HepG2 (cell line): Measurements from ENCODE around the gene SLC50A1. TPM values are rescaled to one million over a fixed set of nuclear protein-coding genes. Genes with fewer than 3 reads are reported as not detected.
A peak's percentile ranks its signal among the peaks of the same experiment; 100 is the strongest.

ENCODE experiments used
- ATAC-seq: fragments of 200-7000 bp; cut with Tn5 transposase; 3 replicates; pipeline ENCODE4 v1.9.1; 2020; ENCODE audit warnings: mild to moderate bottlenecking, moderate library complexity
- BruUV-seq: library from RNA; stranded (reverse); fragments of 400-500 nt; replicated peaks from 2 replicates; lab custom pipeline; 2021; lab: Mats Ljungman, UMichigan
- CTCF ChIA-PET: fragments of 300-600 bp; formaldehyde crosslinking; extraction: SDS; loops from one replicate; lab custom pipeline; 2021; ENCODE audit warnings: low total read pairs, inconsistent platforms, low intra/inter-chr PET ratio; lab: Yijun Ruan, JAX
- POLR2A ChIA-PET: fragments of 350-600 bp; sonication (Branson Sonifier 250); formaldehyde crosslinking; loops from one replicate; lab custom pipeline; 2020; ENCODE audit warnings: antibody characterized with exemption, inconsistent platforms; lab: Yijun Ruan, JAX
- DNase-seq: peaks from one replicate; pipeline ENCODE4 v3.0.0-alpha.2; 2015; ENCODE audit warnings: low spot score
- FAIRE-seq: peaks from 3 replicates; lab custom pipeline; 2011; peaks lifted over from hg19 to GRCh38; lab: Jason Lieb, UNC
- H2AFZ ChIP-seq: one replicate; pipeline ENCODE4 v1.6.1; 2011; ENCODE audit warnings: low read length, inconsistent platforms
- H3K27ac ChIP-seq: fragments of 300-600 bp; 3 replicates; pipeline ENCODE4 v1.8.0; 2011; ENCODE audit warnings: mixed run types, mild to moderate bottlenecking, mixed read lengths, low read length, inconsistent platforms; ENCODE audit not compliant: insufficient read depth; ENCODE audit errors: extremely low read length
- H3K27me3 ChIP-seq, 2 experiments: fragments of 200-600 bp in 1 of 2; 2 replicates in 1 of 2; 3 replicates in 1 of 2; pipeline versions ENCODE4 v1.6.0 to v1.8.0; 2011; ENCODE audit warnings: low read length in 2 of 2, mild to moderate bottlenecking in 2 of 2, moderate library complexity in 2 of 2, inconsistent platforms in 1 of 2; ENCODE audit not compliant: insufficient read depth in 2 of 2, control insufficient read depth in 1 of 2
- H3K36me3 ChIP-seq, 2 experiments: fragments of 200-600 bp in 1 of 2; replicated peaks in 1 of 2; 2 replicates in 1 of 2; 3 replicates in 1 of 2; pipeline versions ENCODE4 v1.5.1 to v1.8.0; 2011; ENCODE audit warnings: low read length in 2 of 2, inconsistent platforms in 1 of 2; ENCODE audit not compliant: insufficient read depth in 2 of 2, control insufficient read depth in 1 of 2
- H3K4me1 ChIP-seq: 2 replicates; pipeline ENCODE4 v1.5.1; 2012; ENCODE audit warnings: low read length, inconsistent platforms; ENCODE audit not compliant: insufficient read depth
- H3K4me2 ChIP-seq: 2 replicates; pipeline ENCODE4 v1.6.0; 2011; ENCODE audit warnings: low read depth, low read length, inconsistent platforms
- H3K4me3 ChIP-seq, 3 experiments: fragments of 200-600 bp in 1 of 3; sonication (generic), shearing (Covaris generic) in 1 of 3; replicated peaks in 1 of 3; 2 replicates each; pipeline ENCODE4 v1.5.1; 2011 to 2016; ENCODE audit warnings: low read length in 3 of 3, inconsistent platforms in 2 of 3, low read depth in 2 of 3, mild to moderate bottlenecking in 2 of 3, control low read depth in 1 of 3, mixed read lengths in 1 of 3; ENCODE audit not compliant: insufficient read depth in 1 of 3
- H3K79me2 ChIP-seq: one replicate; pipeline ENCODE4 v1.6.1; 2011; ENCODE audit warnings: low read length, inconsistent platforms; ENCODE audit not compliant: insufficient read depth
- H3K9ac ChIP-seq: 2 replicates; pipeline ENCODE4 v1.6.0; 2011; ENCODE audit warnings: mild to moderate bottlenecking, low read depth, low read length, inconsistent platforms; ENCODE audit not compliant: insufficient read depth
- H3K9me3 ChIP-seq: 2 replicates; pipeline ENCODE4 v1.5.1; 2012; ENCODE audit warnings: mild to moderate bottlenecking, low read length
- H4K20me1 ChIP-seq: 2 replicates; pipeline ENCODE4 v1.6.0; 2011; ENCODE audit warnings: inconsistent platforms, mild to moderate bottlenecking, low read length, moderate library complexity; ENCODE audit not compliant: insufficient read depth
- BCL6 ChIP-seq: IDR thresholded peaks from 2 replicates; pipeline ENCODE4 v1.6.1; 2016; ENCODE audit warnings: missing genetic modification reagents, missing compliant biosample characterization
- CC2D1A ChIP-seq: sonication (generic); formaldehyde crosslinking; IDR thresholded peaks from 2 replicates; pipeline ENCODE4 v1.8.1; 2023; ENCODE audit warnings: mild to moderate bottlenecking, missing genetic modification reagents
- CEBPG ChIP-seq: IDR thresholded peaks from 2 replicates; pipeline ENCODE4 v1.6.1; 2016
- FOXJ3 ChIP-seq: sonication (generic); formaldehyde crosslinking; IDR thresholded peaks from 2 replicates; pipeline ENCODE4 v1.4.0; 2020; ENCODE audit warnings: missing genetic modification reagents, mild to moderate bottlenecking, borderline replicate concordance
- GABPB1 ChIP-seq: IDR thresholded peaks from 2 replicates; pipeline ENCODE4 v1.6.1; 2016; ENCODE audit warnings: mild to moderate bottlenecking, missing genetic modification reagents, moderate library complexity, missing compliant biosample characterization
- GATA4 ChIP-seq: sonication (generic); IDR thresholded peaks from 2 replicates; pipeline ENCODE4 v1.6.1; 2016; ENCODE audit warnings: antibody characterized with exemption, low read depth, borderline replicate concordance
- HDAC6 ChIP-seq: fragments of 200-600 bp; sonication (generic); IDR thresholded peaks from 2 replicates; pipeline ENCODE4 v1.7.0; 2017; ENCODE audit warnings: mild to moderate bottlenecking, antibody characterized with exemption, low read length, low read depth
- IRF2 ChIP-seq: IDR thresholded peaks from 2 replicates; pipeline ENCODE4 v1.6.1; 2018; ENCODE audit warnings: missing genetic modification reagents, missing compliant biosample characterization
- KDM2A ChIP-seq: sonication (generic); formaldehyde crosslinking; IDR thresholded peaks from 2 replicates; pipeline ENCODE4 v1.4.0; 2020; ENCODE audit warnings: low read depth, missing genetic modification reagents, borderline replicate concordance
- PPARG ChIP-seq: conservative IDR thresholded peaks from 2 replicates; pipeline ENCODE4 v1.6.1; 2016; ENCODE audit warnings: missing biosample characterization, missing genetic modification reagents
- SMAD1 ChIP-seq: sonication (generic); formaldehyde crosslinking; IDR thresholded peaks from 2 replicates; pipeline ENCODE4 v1.4.0; 2020; ENCODE audit warnings: missing genetic modification reagents, low read depth, mild to moderate bottlenecking, borderline replicate concordance
- TOPORS ChIP-seq: sonication (generic); formaldehyde crosslinking; IDR thresholded peaks from 2 replicates; pipeline ENCODE4 v1.8.0; 2023; ENCODE audit warnings: mild to moderate bottlenecking, missing genetic modification reagents
- TRIM22 ChIP-seq: fragments of 450-650 bp; IDR thresholded peaks from 2 replicates; pipeline ENCODE4 v1.6.1; 2017
- ZNF264 ChIP-seq: sonication (generic); formaldehyde crosslinking; IDR thresholded peaks from 2 replicates; pipeline ENCODE4 v1.4.0; 2020; ENCODE audit warnings: missing genetic modification reagents
- ZNF333 ChIP-seq: sonication (generic); formaldehyde crosslinking; IDR thresholded peaks from 2 replicates; pipeline ENCODE4 v1.4.0; 2020; ENCODE audit warnings: mild to moderate bottlenecking, missing genetic modification reagents, borderline replicate concordance
- ZNF362 ChIP-seq: sonication (generic); formaldehyde crosslinking; IDR thresholded peaks from 2 replicates; pipeline ENCODE4 v1.4.0; 2020; ENCODE audit warnings: missing genetic modification reagents, mild to moderate bottlenecking, borderline replicate concordance
- WGBS: methylation state at CpG from one replicate; pipeline ENCODE4 v1.1.6; 2017; ENCODE audit warnings: low lambda C conversion rate; 5-methylcytosine and 5-hydroxymethylcytosine counted together
- in situ Hi-C: cut with HindIII; loops from 2 replicates; pipeline ENCODE4 v1.10.0; 2017; ENCODE audit warnings: low pct_unique_long_range_greater_than_20kb; ENCODE audit not compliant: extremely low pct_ligation_motif_present
- intact Hi-C: fragments of 100-400 bp; cut with micrococcal nuclease; formaldehyde crosslinking; loops from one replicate; pipeline ENCODE4 v1.10.0; 2022; ENCODE audit not compliant: unreplicated experiment
- polyA plus RNA-seq, 8 experiments: library from polyadenylated mRNA; depleted of rRNA in 3 of 8; stranded (reverse) in 7 of 8; unstranded in 1 of 8; fragments of >200 nt; fragmentation: Illumina TruSeq in 4 of 8; extraction: Trizol in 4 of 8; gene quantifications; 2 replicates each; pipeline versions ENCODE4 v1.2.1 to v1.2.3, GENCODE V29; 2011 to 2016; ENCODE audit warnings: low read depth in 4 of 8, missing spikeins in 1 of 8, mixed read lengths in 1 of 8; ENCODE audit not compliant: insufficient read depth in 1 of 8
- total RNA-seq, 5 experiments: library from RNA; depleted of rRNA; stranded (reverse); fragments of >200 nt; fragmentation: Illumina TruSeq; extraction: Trizol; gene quantifications; 2 replicates each; pipeline ENCODE4 v1.2.3, GENCODE V29; 2016; ENCODE audit warnings: low read depth in 1 of 5

The SLC50A1 gene
- total and polyA plus RNA-seq, 2 of the 13 experiments (the other 11 are each of a cell fraction or from before 2014, with no cell fraction given): 22.5 to 46.8 TPM

- Histone ChIP-seq H3K27me3 (peaks cover 1 to 4% of the 10 kb centered on the region in 2 experiments; a peak in 1 of 5 replicates), H3K4me1 (peaks cover 51% of the 10 kb centered on the region), H3K36me3 (no peaks in the 10 kb centered on the region), H3K27ac (no peak overlapping the region), H4K20me1 (no peaks in the 10 kb centered on the region), H2AFZ (no peak overlapping the region), H3K4me2 (peak overlapping the region; percentile 76), H3K4me3 (no peak overlapping the region), H3K9me3 (no peaks in the 10 kb centered on the region), H3K9ac (no peak overlapping the region), H3K79me2 (peaks cover 10% of the 10 kb centered on the region)
- BruUV-seq: no TSS peak
- ChIA-PET CTCF (interaction anchor here (1.2 to 1.4 kb wide), 2 partner anchors 17 to 50 kb away, joined by 6 to 12 read pairs; no protein-coding TSS in a partner anchor), POLR2A (interaction anchor here (0.8 kb wide), 1 partner anchor 17 kb away, joined by 4 read pairs; no protein-coding TSS in a partner anchor)
- peak; percentile 47 for DNase-seq
- peak; percentile 94 for FAIRE-seq
- intact Hi-C loops: loop anchor here (1.0 kb wide), 1 partner anchor 50 kb away; no protein-coding TSS in a partner anchor
- in situ Hi-C loops: no loop called here
- peak; percentile 47 for ATAC-seq
- no CpG with 5 or more reads among the region's 8 CpGs for WGBS
- TF ChIP-seq KDM2A: no peak
- no peak for TF ChIP-seq TRIM22
- TF ChIP-seq GATA4: no peak
- no peak for TF ChIP-seq SMAD1 (CRISPR knock-in tag)
- no peak for TF ChIP-seq PPARG (CRISPR knock-in tag)
- TF ChIP-seq HDAC6: no peak
- TF ChIP-seq CC2D1A (CRISPR knock-in tag): no peak
- TF ChIP-seq TOPORS (CRISPR knock-in tag): no peak
- 0 out of 2 replicates have a peak, but pooled peaks have one; percentile 14 for TF ChIP-seq BCL6 (CRISPR knock-in tag)
- no peak for TF ChIP-seq FOXJ3 (CRISPR knock-in tag)
- no peak for TF ChIP-seq ZNF362
- 0 out of 2 replicates have a peak, but pooled peaks have one; percentile 37 for TF ChIP-seq GABPB1
- no peak for TF ChIP-seq ZNF333 (CRISPR knock-in tag)
- no peak for TF ChIP-seq ZNF264 (CRISPR knock-in tag)
- TF ChIP-seq CEBPG (CRISPR knock-in tag): no peak
- 0 out of 2 replicates have a peak, but pooled peaks have one; percentile 30 for TF ChIP-seq IRF2 (CRISPR knock-in tag)
Observed at GRCh38 chr1:155176544-155177071, 41.0 kb downstream of the SLC50A1 start.
